ENCODE measurements around the gene NADK2. TPM values are rescaled to one million over a fixed set of nuclear protein-coding genes. Genes with fewer than 3 reads are reported as not detected.

Gene NADK2
- total and polyA plus RNA-seq, 9 of the 15 experiments (the other 6 are each of a cell fraction or from before 2014, with no cell fraction given): 10.6 to 41.0 (median 24.0) TPM

GRCh38 chr5:36152324-36153297 is 89.1 kb downstream of the NADK2 start (continued):
- no peak for TF ChIP-seq SMAD2 (IDR thresholded peaks at IDR 0.05; ENCODE audit: low read depth, low read length)
- no peak for TF ChIP-seq ZFPM2 (CRISPR knock-in tag; IDR thresholded peaks at IDR 0.05)
- TF ChIP-seq ZNF707 (CRISPR knock-in tag; conservative IDR thresholded peaks at IDR 0.05): no peak
- no peak for TF ChIP-seq USF2 (CRISPR knock-in tag; IDR thresholded peaks at IDR 0.05)
- TF ChIP-seq MYNN (IDR thresholded peaks at IDR 0.05): no peak
- TF ChIP-seq MYNN (CRISPR knock-in tag; IDR thresholded peaks at IDR 0.05): no peak
- TF ChIP-seq JUNB (CRISPR knock-in tag; conservative IDR thresholded peaks at IDR 0.05): no peak
- no peak for TF ChIP-seq MED1 (CRISPR knock-in tag; IDR thresholded peaks at IDR 0.05; ENCODE audit: borderline replicate concordance)
- TF ChIP-seq ZNF589 (CRISPR knock-in tag; IDR thresholded peaks at IDR 0.05; ENCODE audit: low read depth): peak; percentile 84
- TF ChIP-seq HDAC1 (IDR thresholded peaks at IDR 0.05): 0 out of 4 replicates have a peak, but pooled peaks of 1 of the 2 experiments have one; percentile 8
- no peak for TF ChIP-seq PCBP1 (IDR thresholded peaks at IDR 0.05; ENCODE audit: low read depth, low read length, poor library complexity, severe bottlenecking)
- no peak for TF ChIP-seq KAT2B (IDR thresholded peaks at IDR 0.05; ENCODE audit: low read depth, low read length)
- TF ChIP-seq MAFK (IDR thresholded peaks at IDR 0.05; ENCODE audit: low read length): no peak
- TF ChIP-seq ZNF79 (CRISPR knock-in tag; IDR thresholded peaks at IDR 0.05; ENCODE audit: low read depth): no peak
- no peak for TF ChIP-seq ZNF217 (CRISPR knock-in tag; IDR thresholded peaks at IDR 0.05)
- no peak for TF ChIP-seq ARHGAP35 (IDR thresholded peaks at IDR 0.05; ENCODE audit: partially characterized antibody)
- no peak for TF ChIP-seq ELF4 (CRISPR knock-in tag; IDR thresholded peaks at IDR 0.05)
- no peak for TF ChIP-seq STAT6 (CRISPR knock-in tag; IDR thresholded peaks at IDR 0.05)
- no peak for TF ChIP-seq NR2F6 (CRISPR knock-in tag; IDR thresholded peaks at IDR 0.05)
- no peak for TF ChIP-seq HDAC3 (IDR thresholded peaks at IDR 0.05; ENCODE audit: borderline replicate concordance, partially characterized antibody)
- TF ChIP-seq SMARCE1 (IDR thresholded peaks at IDR 0.05): 0 out of 2 replicates have a peak, but pooled peaks have one; percentile 26

All from K562 (cell line).